HG03432 (cell line): ENCODE data around the gene SUGCT.

Experiments
- ATAC-seq: cut with Tn5 transposase; IDR thresholded peaks from one replicate; pipeline ENCODE4 v1.9.1; 2021; ENCODE audit warnings: mild to moderate bottlenecking, moderate library complexity; ENCODE audit not compliant: unreplicated experiment

The SUGCT gene

DNA sequence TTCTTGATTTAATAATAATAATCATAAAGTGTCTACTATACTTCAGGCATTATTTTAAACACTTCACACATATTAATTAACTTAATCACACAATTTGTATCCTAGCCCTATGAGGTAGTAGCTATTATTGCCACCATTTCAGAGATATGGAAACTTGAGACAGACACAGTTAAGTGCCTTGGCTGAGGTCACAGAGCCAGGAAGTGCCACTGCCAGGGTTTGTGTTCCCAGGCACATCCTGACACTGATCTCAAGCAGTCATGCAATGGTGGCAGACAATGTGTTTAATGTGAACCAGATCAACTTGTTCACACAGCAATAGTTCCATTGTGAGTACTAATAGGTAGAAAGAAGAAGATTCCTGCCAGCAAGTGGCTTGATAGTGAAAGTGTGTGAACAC is 666.0 kb downstream of the SUGCT start:
- ATAC-seq: no peak

DNA sequence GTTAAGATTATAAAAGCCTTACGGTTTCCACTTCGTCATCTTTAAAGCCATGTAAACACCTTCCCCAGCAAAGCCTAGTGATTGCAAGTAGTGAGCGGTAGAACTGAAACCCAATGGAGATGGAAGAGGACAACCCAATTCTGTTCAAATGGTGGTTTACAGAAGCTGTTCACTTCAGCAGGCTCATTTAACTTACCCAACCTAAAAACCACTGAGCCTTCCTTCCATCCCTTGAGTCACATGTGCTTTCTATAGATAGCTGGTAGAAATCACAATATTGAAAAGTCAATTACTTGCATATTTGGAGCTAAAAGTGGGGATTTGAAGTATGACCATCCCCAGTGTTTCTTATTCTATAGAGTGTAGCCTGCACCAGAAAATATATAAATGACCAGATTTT is 667.7 kb downstream of the SUGCT start:
- no peak for ATAC-seq

- ATAC-seq: no peak
Observed at GRCh38 chr7:40804477-40805215, 669.8 kb downstream of the SUGCT start.

- no peak for ATAC-seq
Observed at GRCh38 chr7:40805361-40805760, 670.6 kb downstream of the SUGCT start.

DNA sequence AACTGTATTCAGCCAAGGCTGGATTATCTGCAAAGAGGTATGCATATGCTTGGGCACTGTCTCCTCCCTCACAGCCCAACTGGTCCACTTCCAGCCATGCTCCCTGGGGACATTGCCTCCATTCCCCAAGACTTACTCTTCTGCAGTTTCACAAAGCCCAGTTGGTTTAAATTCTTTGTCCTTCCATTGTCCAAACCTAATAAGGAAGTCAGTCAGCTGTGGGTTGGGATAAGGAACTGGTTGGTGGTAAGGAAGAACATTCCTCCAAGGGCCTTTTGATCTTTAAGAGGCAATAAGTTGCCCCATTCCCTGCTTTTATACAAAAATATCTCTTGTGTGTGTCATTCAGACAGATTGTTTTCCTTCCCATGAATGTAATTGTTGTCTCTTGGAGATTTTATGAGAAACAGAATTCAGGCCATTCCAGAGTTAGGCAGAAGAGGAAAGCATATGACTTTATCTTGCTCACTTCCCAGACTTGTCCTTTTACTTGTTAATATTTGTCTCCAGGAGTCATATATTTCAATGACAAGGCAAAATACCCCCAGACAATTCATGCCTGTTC is 673.7 kb downstream of the SUGCT start:
- ATAC-seq: no peak

GRCh38 chr7:40810274-40810673 is 675.5 kb downstream of the SUGCT start:
- no peak for ATAC-seq

DNA sequence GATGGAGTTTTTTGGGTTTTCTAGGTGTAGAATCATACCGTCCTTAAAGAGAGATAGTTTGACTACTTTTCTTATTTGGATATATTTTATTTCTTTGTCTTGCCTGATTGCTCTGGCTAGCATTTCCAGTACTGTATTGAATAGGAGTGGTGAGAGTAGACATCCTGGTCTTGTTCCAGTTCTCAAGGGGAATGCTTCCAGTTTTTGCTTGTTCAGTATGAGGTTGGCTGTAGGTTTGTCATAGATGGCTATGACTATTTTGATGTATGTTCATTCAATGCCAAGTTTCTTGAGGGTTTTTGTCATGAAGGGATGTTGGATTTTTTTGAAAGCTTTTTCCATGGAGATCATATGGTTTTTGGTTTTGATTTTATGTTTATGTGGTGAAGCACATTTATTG is 676.9 kb downstream of the SUGCT start:
- ATAC-seq: no peak

DNA sequence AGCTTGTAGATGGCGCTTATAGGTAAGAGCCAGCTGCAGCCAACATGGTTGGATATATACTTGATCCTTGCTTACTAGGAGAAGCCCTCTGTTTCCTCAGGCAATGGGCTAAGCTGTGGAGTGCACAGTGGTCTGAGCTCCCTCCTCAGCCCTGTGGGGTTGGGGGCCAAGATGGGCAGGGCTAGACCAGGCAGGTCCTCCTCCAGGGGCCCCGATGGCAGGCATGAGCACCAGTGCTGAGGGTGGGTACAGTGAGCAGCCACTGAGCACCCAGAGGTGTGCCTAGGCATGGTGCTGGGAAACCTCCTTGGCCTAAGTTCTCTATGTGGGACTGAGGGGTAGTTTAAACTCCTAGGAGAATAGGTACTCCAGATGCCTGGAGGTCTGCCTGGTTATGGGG is 680.2 kb downstream of the SUGCT start:
- no peak for ATAC-seq

GRCh38 chr7:40815512-40815911 is 680.7 kb downstream of the SUGCT start:
- no peak for ATAC-seq

DNA sequence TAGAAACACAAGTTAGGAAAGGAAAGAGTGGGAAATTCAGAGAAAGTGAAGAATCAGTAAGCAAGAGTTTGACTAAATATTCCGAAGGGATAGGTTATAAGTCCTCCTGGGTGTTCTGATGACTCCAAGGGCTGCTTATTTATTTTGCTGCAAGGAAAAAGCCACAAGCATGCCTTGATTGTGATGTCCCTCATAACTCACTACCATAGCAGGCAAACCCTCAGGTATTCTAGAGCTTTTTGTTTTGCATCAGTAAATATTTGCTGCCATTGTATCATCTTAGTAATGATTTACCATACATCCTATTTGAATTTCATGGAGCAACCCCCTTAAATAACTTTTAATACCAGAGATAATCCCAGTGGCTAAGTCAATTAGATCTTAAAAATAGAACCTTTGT is 688.1 kb downstream of the SUGCT start:
- ATAC-seq: no peak

GRCh38 chr7:40824461-40824860 is 689.7 kb downstream of the SUGCT start:
- no peak for ATAC-seq

GRCh38 chr7:40826411-40827221 is 691.8 kb downstream of the SUGCT start:
- no peak for ATAC-seq

DNA sequence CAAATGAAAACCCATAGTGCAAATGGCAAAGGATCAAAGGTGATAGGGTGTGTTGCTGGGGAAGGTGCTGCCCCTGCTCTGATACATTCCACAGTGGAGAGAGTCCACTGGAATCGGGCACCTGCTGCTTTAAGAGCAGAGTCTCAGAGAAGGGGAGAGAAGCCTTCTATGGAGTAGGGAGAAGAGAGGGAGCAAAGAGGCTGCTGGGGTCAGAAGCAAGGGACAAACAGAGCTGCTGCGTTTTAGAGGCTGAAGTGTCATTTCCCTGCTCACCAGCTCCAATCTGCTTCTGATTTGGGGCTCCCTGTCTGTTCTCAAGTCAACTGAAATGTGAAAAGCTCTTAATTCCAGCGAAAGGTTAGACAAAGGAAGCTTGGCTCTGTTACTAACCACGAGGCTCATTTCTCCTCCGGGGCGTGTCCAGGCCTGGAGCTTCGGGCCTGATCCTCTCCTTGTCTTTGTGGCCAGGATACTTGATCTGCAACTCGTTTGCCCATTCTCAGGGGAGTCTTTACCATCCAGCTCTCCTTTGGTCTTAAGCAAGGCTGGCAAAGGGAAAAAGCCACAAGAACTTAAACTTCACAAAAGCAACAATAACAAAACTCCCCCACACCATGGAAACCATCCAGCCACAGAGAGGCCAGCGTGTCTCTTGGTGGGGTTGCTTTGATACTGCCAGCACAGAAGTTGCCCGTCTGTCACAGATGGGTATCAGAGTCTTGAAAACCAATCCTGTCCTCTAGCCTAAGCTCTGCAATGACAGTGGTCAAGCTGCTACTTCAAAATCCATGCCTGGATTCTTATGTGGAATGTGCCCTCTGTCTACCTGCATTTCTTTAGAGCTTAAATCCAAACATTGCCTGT is 692.6 kb downstream of the SUGCT start:
- ATAC-seq: no peak

GRCh38 chr7:40828686-40829600 is 694.1 kb downstream of the SUGCT start:
- ATAC-seq: no peak

DNA sequence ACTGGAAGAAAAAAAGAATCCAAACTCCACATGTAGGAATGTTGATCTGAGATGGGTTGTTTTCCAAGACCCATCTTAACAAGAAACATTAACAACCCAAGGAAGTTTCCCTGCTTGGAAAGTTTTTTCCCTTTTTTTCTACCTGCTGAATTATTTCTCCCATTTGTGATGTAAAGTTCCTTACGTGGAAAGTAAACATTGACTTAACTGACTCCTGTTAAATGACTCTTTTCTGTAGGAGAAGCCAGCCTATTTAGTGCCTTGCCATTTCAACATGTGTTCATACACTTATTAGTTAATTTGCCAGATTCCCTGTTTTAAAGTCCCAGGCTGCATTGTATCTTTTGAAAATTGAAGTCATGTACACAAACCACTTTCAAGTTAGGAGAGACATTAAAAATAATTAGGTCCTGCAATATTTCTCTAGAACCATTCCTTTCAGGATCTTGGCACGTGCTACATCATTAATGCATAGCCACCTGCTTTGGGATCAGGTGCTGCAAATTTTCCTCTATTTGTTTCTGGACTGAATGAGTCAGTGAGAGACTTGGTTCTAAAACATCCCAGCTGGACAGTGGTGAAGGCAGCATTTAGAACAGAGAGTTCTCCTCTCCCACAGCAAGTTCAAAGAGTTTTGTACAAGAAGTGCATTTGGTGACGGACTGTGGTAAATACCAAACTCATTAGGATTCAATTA is 698.5 kb downstream of the SUGCT start:
- no peak for ATAC-seq

DNA sequence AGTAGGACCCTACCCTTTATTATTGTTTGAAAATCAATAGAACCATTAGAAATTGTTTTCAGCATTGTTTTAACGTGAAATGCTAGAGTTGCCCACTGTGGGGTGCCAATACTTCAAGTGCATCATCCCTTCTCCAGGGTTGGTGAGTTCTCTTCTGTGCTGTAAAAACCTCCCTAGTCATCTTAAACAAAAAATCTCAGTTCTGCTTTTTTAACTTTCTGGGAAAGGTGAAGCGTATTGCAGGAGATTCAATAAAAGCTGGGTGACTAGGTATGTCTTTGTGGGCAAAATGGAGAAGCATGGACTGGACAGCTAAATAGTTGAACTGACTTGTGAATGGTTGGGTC is 699.1 kb downstream of the SUGCT start:
- ATAC-seq: no peak

DNA sequence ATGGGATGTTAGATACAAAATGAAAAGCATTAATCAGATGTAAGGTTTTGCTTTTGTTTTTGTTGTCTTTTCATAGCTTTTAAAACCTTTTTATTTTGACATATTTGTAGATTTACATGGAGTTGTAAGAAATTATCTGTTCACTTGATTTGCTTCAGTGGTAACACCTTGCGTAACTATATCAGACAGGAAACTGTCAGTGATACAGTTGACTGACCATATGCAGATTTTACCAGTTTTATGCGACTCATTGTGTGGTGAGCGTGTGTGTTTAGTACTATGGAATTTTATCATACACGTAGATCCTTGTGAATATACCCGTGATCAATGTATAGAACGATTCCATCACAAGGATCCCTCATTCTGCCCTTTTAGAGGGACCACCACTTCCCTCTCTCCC is 701.4 kb downstream of the SUGCT start:
- ATAC-seq: no peak

GRCh38 chr7:40839881-40840280 is 705.1 kb downstream of the SUGCT start:
- no peak for ATAC-seq

DNA sequence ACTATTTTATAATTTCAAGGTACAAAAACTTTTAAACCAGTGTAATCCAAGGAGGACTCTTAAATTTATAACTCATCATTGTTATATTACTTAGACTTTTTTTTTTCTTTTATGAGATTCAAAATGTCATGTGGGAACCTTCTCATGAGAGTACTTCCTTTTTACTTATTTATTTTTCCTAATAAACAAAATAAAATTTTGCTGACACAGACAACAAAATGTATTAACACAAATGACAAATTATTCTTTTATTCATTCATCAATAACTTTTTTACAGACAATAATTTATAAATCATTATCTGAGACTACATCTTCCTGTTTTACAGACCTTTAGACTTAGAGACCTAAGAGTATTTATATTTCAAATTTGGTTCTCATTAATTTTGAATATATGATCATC is 706.2 kb downstream of the SUGCT start:
- ATAC-seq: no peak

GRCh38 chr7:40842641-40843040 is 707.8 kb downstream of the SUGCT start:
- no peak for ATAC-seq
